HCT116 (cell line): Measurements from ENCODE around the gene SLC52A3. TPM values are rescaled to one million over a fixed set of nuclear protein-coding genes. Genes with fewer than 3 reads are reported as not detected.

Source experiments
- ATAC-seq: fragments of 200-7000 bp; cut with Tn5 transposase; 2 replicates; pipeline ENCODE4 v1.9.1; 2020; ENCODE audit warnings: mild to moderate bottlenecking, moderate library complexity
- BruUV-seq: library from RNA; stranded (reverse); fragments of 400-500 nt; replicated peaks from 2 replicates; lab custom pipeline; 2021; lab: Mats Ljungman, UMichigan
- CTCF ChIA-PET: fragments of 300-600 bp; sonication (Branson Sonifier 250); formaldehyde crosslinking; loops from one replicate; lab custom pipeline; 2021; ENCODE audit warnings: antibody characterized with exemption; lab: Charles Lee
- POLR2A ChIA-PET: fragments of 300-600, 350-600 bp; sonication (Branson Sonifier 250); formaldehyde crosslinking; loops from one replicate; lab custom pipeline; 2021; ENCODE audit warnings: antibody characterized with exemption; lab: Charles Lee
- RAD21 ChIA-PET, 2 experiments: fragments of 300-600 bp; sonication (Branson Sonifier 250); formaldehyde crosslinking; loops; one replicate each; lab custom pipeline; 2023; ENCODE audit warnings: low total read pairs in 2 of 2; ENCODE audit not compliant: uncharacterized antibody in 2 of 2, unreplicated experiment in 2 of 2, low non-redundant PET in 1 of 2; lab: Charles Lee
- DNase-seq: peaks from one replicate; pipeline ENCODE4 v3.0.0-alpha.2; 2010; ENCODE audit warnings: low read depth, low spot score
- H2AFZ ChIP-seq: fragments of 200-600 bp; shearing (Covaris generic), sonication (generic); 2 replicates; pipeline ENCODE4 v1.6.1; 2017; ENCODE audit warnings: low read depth, mixed run types, mixed read lengths, antibody characterized with exemption, low read length; ENCODE audit not compliant: poor library complexity, severe bottlenecking
- H3K27ac ChIP-seq: 2 replicates; pipeline ENCODE4 v1.5.1; 2012; ENCODE audit warnings: low read depth, low read length
- H3K27me3 ChIP-seq: fragments of 200-600 bp; sonication (generic); 2 replicates; pipeline ENCODE4 v1.6.1; 2016; ENCODE audit warnings: mixed run types, low read length, mixed read lengths; ENCODE audit not compliant: insufficient read depth
- H3K36me3 ChIP-seq, 2 experiments: fragments of 200-500 bp in 1 of 2; fragments of 200-600 bp in 1 of 2; sonication (Bioruptor generic) in 1 of 2; sonication (generic) in 1 of 2; 2 replicates each; pipeline versions ENCODE4 v1.5.1 to v1.6.1; 2014 to 2016; ENCODE audit warnings: low read length in 2 of 2, inconsistent platforms in 1 of 2, mixed read lengths in 1 of 2, mixed run types in 1 of 2; ENCODE audit not compliant: insufficient read depth in 2 of 2, control insufficient read depth in 1 of 2
- H3K4me1 ChIP-seq, 2 experiments: fragments of 200-600 bp in 1 of 2; sonication (generic) in 1 of 2; 2 replicates each; pipeline versions ENCODE4 v1.5.1 to v1.6.1; 2012 to 2017; ENCODE audit warnings: low read length in 2 of 2, inconsistent platforms in 1 of 2, mild to moderate bottlenecking in 1 of 2, mixed read lengths in 1 of 2, mixed run types in 1 of 2, moderate library complexity in 1 of 2; ENCODE audit not compliant: insufficient read depth in 2 of 2, control insufficient read depth in 1 of 2
- H3K4me2 ChIP-seq: fragments of 200-600 bp; sonication (generic); 2 replicates; pipeline ENCODE4 v1.6.1; 2017; ENCODE audit warnings: mixed run types, low read length, mixed read lengths
- H3K4me3 ChIP-seq, 2 experiments: fragments of 200-600 bp in 1 of 2; sonication (generic) in 1 of 2; replicated peaks in 1 of 2; 2 replicates each; pipeline ENCODE4 v1.5.1; 2011 to 2016; ENCODE audit warnings: low read length in 2 of 2, control low read depth in 1 of 2, low read depth in 1 of 2, mild to moderate bottlenecking in 1 of 2, mixed read lengths in 1 of 2, mixed run types in 1 of 2
- H3K79me2 ChIP-seq: fragments of 200-600 bp; sonication (generic); 2 replicates; pipeline ENCODE4 v1.6.1; 2017; ENCODE audit warnings: mild to moderate bottlenecking, mixed run types, low read length, moderate library complexity, mixed read lengths; ENCODE audit not compliant: insufficient read depth
- H3K9ac ChIP-seq: fragments of 200-600 bp; sonication (generic); 2 replicates; pipeline ENCODE4 v1.6.1; 2016; ENCODE audit warnings: low read length, mixed read lengths
- H3K9me2 ChIP-seq: fragments of 200-600 bp; sonication (generic), shearing (Covaris generic); 2 replicates; pipeline ENCODE4 v1.6.1; 2017; ENCODE audit warnings: mixed run types, mild to moderate bottlenecking, moderate library complexity; ENCODE audit not compliant: insufficient read depth
- H3K9me3 ChIP-seq, 2 experiments: fragments of 200-500 bp in 1 of 2; fragments of 200-600 bp in 1 of 2; sonication (Bioruptor generic) in 1 of 2; sonication (generic) in 1 of 2; 2 replicates each; pipeline ENCODE4 v1.6.1; 2014 to 2017; ENCODE audit warnings: low read length in 2 of 2, mixed read lengths in 2 of 2, inconsistent platforms in 1 of 2, low read depth in 1 of 2, mild to moderate bottlenecking in 1 of 2, mixed run types in 1 of 2, moderate library complexity in 1 of 2; ENCODE audit not compliant: control insufficient read depth in 1 of 2, insufficient read depth in 1 of 2
- H4K20me1 ChIP-seq: fragments of 200-600 bp; sonication (generic), shearing (Covaris generic); 2 replicates; pipeline ENCODE4 v1.6.1; 2017; ENCODE audit warnings: mixed run types, mild to moderate bottlenecking, moderate library complexity; ENCODE audit not compliant: insufficient read depth
- ATF3 ChIP-seq: IDR thresholded peaks from 2 replicates; pipeline ENCODE4 v1.6.1; 2012
- CTCF ChIP-seq, 3 experiments: fragments of 200-600 bp in 1 of 3; sonication (generic) in 1 of 3; IDR thresholded peaks in 2 of 3; conservative IDR thresholded peaks in 1 of 3; 2 replicates each; pipeline ENCODE4 v1.5.1; 2012 to 2017; ENCODE audit warnings: low read depth in 2 of 3, low read length in 2 of 3, antibody characterized with exemption in 1 of 3, borderline replicate concordance in 1 of 3, control low read depth in 1 of 3, mild to moderate bottlenecking in 1 of 3, mixed read lengths in 1 of 3, mixed run types in 1 of 3, moderate library complexity in 1 of 3; ENCODE audit not compliant: insufficient read depth in 1 of 3
- POLR2AphosphoS5 ChIP-seq: IDR thresholded peaks from 2 replicates; pipeline ENCODE4 v1.6.1; 2011; ENCODE audit warnings: mild to moderate bottlenecking, low read depth, low read length, moderate library complexity
- REST ChIP-seq: IDR thresholded peaks from 2 replicates; pipeline ENCODE4 v1.6.1; 2012; ENCODE audit warnings: low read depth
- SIN3A ChIP-seq: IDR thresholded peaks from 2 replicates; pipeline ENCODE4 v1.6.1; 2012; ENCODE audit warnings: low read depth
- SP1 ChIP-seq: IDR thresholded peaks from 2 replicates; pipeline ENCODE4 v1.6.1; 2012; ENCODE audit warnings: low read depth
- intact Hi-C: fragments of 100-400 bp; cut with micrococcal nuclease; formaldehyde crosslinking; loops from 2 replicates; pipeline ENCODE4 v1.10.0; 2022
- total RNA-seq: library from RNA; stranded (reverse); gene quantifications from one replicate; pipeline ENCODE4 v1.2.1, GENCODE V29; 2021; ENCODE audit not compliant: unreplicated experiment

The SLC52A3 gene
- total RNA-seq, 1 experiment from 2014 or later, result 10.2 TPM

GRCh38 chr20:764255-764654, 4.0 kb downstream of the SLC52A3 start:
- TF ChIP-seq ATF3, result no peak
- TF ChIP-seq CTCF (IDR thresholded peaks at IDR 0.05 in 2 of 3, conservative IDR thresholded peaks at IDR 0.05 in 1 of 3; ENCODE audit: borderline replicate concordance in 1 of 3, insufficient read depth in 1 of 3, low read depth in 2 of 3, low read length in 2 of 3), result 0 out of 6 replicates have a peak, but pooled peaks of 1 of the 3 experiments have one; percentile 14
- Histone ChIP-seq H3K4me1 (peaks cover 6 to 38% of the 10 kb centered on the region in 2 experiments; a peak in 3 of 4 replicates), H3K9me3 (no peaks in the 10 kb centered on the region), H3K4me3 (no peak overlapping the region), H3K27me3 (no peaks in the 10 kb centered on the region), H2AFZ (no peak overlapping the region), H3K9me2 (no peaks in the 10 kb centered on the region), H3K36me3 (peaks cover 15 to 17% of the 10 kb centered on the region in 2 experiments; a peak in 2 of 4 replicates), H3K27ac (no peak overlapping the region), H3K79me2 (no peaks in the 10 kb centered on the region), H3K4me2 (no peak overlapping the region), H3K9ac (no peak overlapping the region), H4K20me1 (no peaks in the 10 kb centered on the region)
- no TSS peak for BruUV-seq
- no peak for ATAC-seq
- ChIA-PET CTCF (interaction anchor here (1.0 kb wide), 1 partner anchor 25 kb away, joined by 5 read pairs; no protein-coding TSS in a partner anchor), POLR2A (no interaction called here), RAD21 (no interaction called here)
- no peak for DNase-seq
- intact Hi-C loops, result loop anchor here (10.0 kb wide), 1 partner anchor 199 kb away; no protein-coding TSS in a partner anchor

- H3K9ac ChIP-seq, result peak overlapping the region; percentile 30; the same call in 1 of the 2 replicates
- H3K9me3 ChIP-seq, result no peaks in the 10 kb centered on the region
- no peak overlapping the region for H2AFZ ChIP-seq
- no peak overlapping the region for H3K4me3 ChIP-seq
- CTCF ChIA-PET, result interaction anchor here (0.6 to 1.5 kb wide), 16 partner anchors 7 to 541 kb away, joined by 3 to 10 read pairs (median 4); no protein-coding TSS in a partner anchor
- no peaks in the 10 kb centered on the region for H4K20me1 ChIP-seq
- peaks cover 15 to 17% of the 10 kb centered on the region in 2 experiments; a peak in 2 of 4 replicates for H3K36me3 ChIP-seq
- POLR2A ChIA-PET, result no interaction called here
- no TSS peak for BruUV-seq
- DNase-seq (no peak), ATAC-seq (no peak)
- peak overlapping the region; percentile 66 for H3K4me2 ChIP-seq
- H3K9me2 ChIP-seq, result no peaks in the 10 kb centered on the region
- H3K27ac ChIP-seq, result no peak overlapping the region
- H3K4me1 ChIP-seq, result peaks cover 0 to 18% of the 10 kb centered on the region in 2 experiments; a peak in 2 of 4 replicates
- RAD21 ChIA-PET, result no interaction called here
- H3K27me3 ChIP-seq, result no peaks in the 10 kb centered on the region
- no peaks in the 10 kb centered on the region for H3K79me2 ChIP-seq
- intact Hi-C loops, result loop anchor here (10.0 kb wide), 1 partner anchor 197 kb away; no protein-coding TSS in a partner anchor
- TF ChIP-seq SP1, result no peak
- no peak for TF ChIP-seq POLR2AphosphoS5
- no peak for TF ChIP-seq REST
- no peak for TF ChIP-seq SIN3A
- no peak for TF ChIP-seq CTCF (IDR thresholded peaks at IDR 0.05 in 2 of 3, conservative IDR thresholded peaks at IDR 0.05 in 1 of 3; ENCODE audit: borderline replicate concordance in 1 of 3, insufficient read depth in 1 of 3, low read depth in 2 of 3, low read length in 2 of 3)
Observed at GRCh38 chr20:761418-762381, 6.6 kb downstream of the SLC52A3 start.
